OCI-LY7 (cell line): ENCODE measurements around the gene MAPK14.

Experiments
- CTCF ChIP-seq: fragments of 200-600 bp; sonication (generic); conservative IDR thresholded peaks from 2 replicates; pipeline ENCODE4 v1.5.1; 2014; ENCODE audit warnings: mild to moderate bottlenecking, antibody characterized with exemption, low read length, moderate library complexity, mixed read lengths
- EZH2phosphoT487 ChIP-seq: fragments of 200-600 bp; sonication (generic); IDR thresholded peaks from 2 replicates; pipeline ENCODE4 v1.6.1; 2018; ENCODE audit warnings: low read depth, borderline replicate concordance, mild to moderate bottlenecking, mixed run types, antibody characterized with exemption, low read length, moderate library complexity, mixed read lengths

- TF ChIP-seq CTCF (no peak), EZH2phosphoT487 (no peak)
These were observed 35.9 kb downstream of the MAPK14 start for GRCh38 chr6:36063318-36064060.
